Gastroesophageal sphincter (tissue), 3 donors: ENCODE results near the gene GALNT9.

Experiments
- POLR2A ChIP-seq, 2 donors: fragments of 450-650 bp; IDR thresholded peaks; one replicate each; pipeline ENCODE4 v1.6.1; 2017; ENCODE audit warnings: antibody characterized with exemption in 2 of 2, mild to moderate bottlenecking in 2 of 2, moderate library complexity in 1 of 2
- TF ChIP-seq, protein P1 (sequence below), 4 experiments: fragments of 200-600 bp in 2 of 4; fragments of 450-650 bp in 2 of 4; sonication (generic) in 1 of 4; IDR thresholded peaks; one replicate each; pipeline ENCODE4 v1.5.1; 2017 to 2019; ENCODE audit warnings: antibody characterized with exemption in 4 of 4, mild to moderate bottlenecking in 2 of 4, moderate library complexity in 2 of 4

DNA sequence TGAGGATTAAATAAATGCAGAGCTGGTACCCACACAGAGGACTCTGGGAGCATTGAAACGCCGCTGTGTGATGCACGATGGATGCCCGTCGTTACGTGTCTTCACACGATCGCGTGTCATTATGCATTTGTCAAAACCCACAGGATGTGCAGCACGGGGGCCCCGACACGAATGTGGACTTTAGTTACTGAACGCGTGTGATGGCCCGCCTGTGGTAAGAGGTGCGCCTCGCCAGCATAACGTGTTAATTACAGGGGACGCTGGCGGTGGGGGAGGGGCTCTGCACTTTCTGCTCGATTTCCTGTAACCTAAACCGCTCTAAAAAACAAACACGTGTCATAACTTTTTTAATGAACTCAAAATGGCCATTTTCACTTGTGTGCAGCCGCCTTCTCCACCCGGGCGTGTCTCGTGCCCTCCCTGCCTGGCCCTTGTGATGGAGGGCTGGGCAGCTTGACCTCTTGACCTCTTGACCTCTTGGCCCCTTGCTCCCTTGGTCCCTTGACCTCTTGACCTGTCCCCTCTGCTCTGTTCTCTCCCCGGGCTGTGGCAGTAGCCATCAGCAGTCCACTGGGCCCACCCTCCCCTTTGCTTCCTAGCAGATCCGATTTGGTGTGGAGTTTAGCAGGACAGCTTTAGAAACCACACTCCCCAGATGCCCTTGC, 33.7 kb upstream of the GALNT9 start:
- TF ChIP-seq, protein P1, sequence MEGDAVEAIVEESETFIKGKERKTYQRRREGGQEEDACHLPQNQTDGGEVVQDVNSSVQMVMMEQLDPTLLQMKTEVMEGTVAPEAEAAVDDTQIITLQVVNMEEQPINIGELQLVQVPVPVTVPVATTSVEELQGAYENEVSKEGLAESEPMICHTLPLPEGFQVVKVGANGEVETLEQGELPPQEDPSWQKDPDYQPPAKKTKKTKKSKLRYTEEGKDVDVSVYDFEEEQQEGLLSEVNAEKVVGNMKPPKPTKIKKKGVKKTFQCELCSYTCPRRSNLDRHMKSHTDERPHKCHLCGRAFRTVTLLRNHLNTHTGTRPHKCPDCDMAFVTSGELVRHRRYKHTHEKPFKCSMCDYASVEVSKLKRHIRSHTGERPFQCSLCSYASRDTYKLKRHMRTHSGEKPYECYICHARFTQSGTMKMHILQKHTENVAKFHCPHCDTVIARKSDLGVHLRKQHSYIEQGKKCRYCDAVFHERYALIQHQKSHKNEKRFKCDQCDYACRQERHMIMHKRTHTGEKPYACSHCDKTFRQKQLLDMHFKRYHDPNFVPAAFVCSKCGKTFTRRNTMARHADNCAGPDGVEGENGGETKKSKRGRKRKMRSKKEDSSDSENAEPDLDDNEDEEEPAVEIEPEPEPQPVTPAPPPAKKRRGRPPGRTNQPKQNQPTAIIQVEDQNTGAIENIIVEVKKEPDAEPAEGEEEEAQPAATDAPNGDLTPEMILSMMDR (IDR thresholded peaks at IDR 0.05): no peak
- TF ChIP-seq POLR2A (IDR thresholded peaks at IDR 0.05): no peak
